ENCODE results near the gene ENO2.
"Not testable (repeated sequence)": the region's sequence is repeated elsewhere in the genome, so short reads cannot be mapped to it uniquely, and the experiment has no call there.

ENO2 gene

GRCh38 chr12:6886206-6886999 is 28.0 kb upstream of the ENO2 start:
- not testable (repeated sequence) for DNase-seq (ENCODE audit: low spot score)

DNA sequence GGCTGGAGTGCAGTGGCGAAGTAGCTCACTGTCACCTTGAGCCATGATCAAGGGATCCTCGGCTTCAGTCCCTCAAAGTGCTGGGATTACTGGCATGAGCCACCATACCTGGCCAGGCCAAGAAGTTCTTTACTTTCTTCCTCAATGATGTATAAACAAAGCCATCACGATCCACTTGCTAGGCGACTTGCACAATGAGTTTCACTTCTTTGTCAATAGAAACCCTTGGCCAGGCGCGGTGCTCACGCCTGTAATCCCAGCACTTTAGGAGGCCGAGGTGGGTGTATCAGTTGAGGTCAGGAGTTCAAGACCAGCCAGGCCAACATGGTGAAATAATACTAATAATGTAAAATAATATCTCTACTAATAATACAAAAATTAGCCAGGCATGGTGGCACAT is 26.9 kb upstream of the ENO2 start:
- DNase-seq (ENCODE audit: low spot score), result no peak

GRCh38 chr12:6888360-6888759 is 26.0 kb upstream of the ENO2 start:
- no peak for DNase-seq (ENCODE audit: low spot score)

- DNase-seq (ENCODE audit: low spot score), result not testable (repeated sequence)
Observed at GRCh38 chr12:6888794-6889193, 25.6 kb upstream of the ENO2 start.

DNA sequence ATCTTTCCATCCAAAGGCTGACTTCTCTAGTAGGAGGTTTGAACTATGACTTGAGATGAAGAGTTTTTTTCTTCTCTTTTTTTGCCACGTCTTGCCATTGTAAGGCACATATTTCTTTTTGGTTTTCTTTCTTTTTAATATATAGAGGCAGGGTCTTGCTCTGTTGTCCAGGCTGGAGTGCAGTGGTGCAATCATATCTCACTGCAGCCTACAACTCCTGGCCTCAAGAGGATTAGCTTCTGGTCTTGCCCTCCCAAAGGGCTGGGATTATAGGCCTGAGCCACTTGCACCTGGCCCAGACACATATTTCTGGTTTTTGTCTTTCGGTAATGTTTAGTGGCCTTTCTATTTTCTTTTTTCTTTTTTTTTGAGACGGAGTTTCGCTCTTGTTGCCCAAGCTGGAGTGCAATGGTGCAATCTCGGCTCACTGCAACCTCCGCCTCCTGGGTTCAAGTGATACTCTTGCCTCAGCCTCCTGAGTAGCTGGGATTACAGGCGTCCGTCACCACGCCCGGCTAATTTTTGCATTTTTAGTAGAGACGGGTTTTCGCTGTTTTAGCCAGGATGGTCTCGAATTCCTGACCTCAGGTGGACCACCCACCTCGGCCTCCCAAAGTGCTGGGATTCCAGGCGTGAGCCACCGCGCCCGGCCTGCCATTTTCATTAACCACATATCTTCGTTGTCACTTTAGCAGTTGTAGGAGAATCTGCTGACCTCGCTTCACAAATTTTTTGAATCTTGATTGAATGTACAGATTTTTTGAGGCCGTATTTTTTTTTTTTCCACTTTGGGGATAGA is 24.4 kb upstream of the ENO2 start:
- DNase-seq (ENCODE audit: low spot score), result not testable (repeated sequence)

GRCh38 chr12:6890789-6891645 is 23.4 kb upstream of the ENO2 start:
- DNase-seq (ENCODE audit: low spot score), result peak; percentile 99

DNA sequence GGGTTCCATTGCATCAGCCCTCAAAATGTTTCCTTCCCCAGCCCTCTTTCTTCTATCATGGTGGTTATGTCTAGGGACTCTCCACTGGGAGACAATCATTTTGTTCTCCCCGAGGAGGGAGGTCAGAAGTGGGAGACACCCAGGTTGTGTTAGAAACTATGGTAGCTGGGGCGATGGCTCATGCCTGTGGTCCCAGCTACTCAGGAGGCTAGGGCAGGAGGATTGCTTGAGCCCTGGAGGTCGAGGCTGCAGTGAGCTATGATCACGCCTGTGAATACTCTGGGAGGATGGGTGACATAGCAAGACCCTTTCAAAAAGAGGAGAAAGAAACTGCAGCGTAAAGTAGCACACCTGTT is 22.8 kb upstream of the ENO2 start:
- DNase-seq (ENCODE audit: low spot score), result no peak

DNA sequence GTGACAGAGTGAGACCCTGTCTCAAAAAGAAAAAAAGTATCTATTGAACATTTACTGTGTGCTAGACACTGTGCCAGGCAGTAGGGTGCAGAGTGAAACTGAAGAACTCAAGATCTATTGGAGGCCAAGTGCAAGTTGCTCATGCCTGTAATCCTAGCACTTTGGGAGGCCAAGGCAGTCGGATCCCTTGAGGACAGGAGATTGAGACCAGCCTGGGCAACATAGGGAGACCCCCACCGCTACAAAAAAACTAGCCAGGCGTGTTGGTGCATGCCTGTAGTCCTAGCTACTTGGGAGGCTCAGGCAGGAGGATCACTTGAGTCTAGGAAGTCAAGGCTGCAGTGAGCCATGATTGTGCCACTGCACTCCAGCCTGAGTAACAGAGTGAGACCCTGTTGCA is 21.7 kb upstream of the ENO2 start:
- DNase-seq (ENCODE audit: low spot score), result not testable (repeated sequence)

- DNase-seq (ENCODE audit: low spot score), result no peak
Observed at GRCh38 chr12:6894321-6894720, 20.1 kb upstream of the ENO2 start.

GRCh38 chr12:6896846-6897435 is 17.4 kb upstream of the ENO2 start:
- DNase-seq (ENCODE audit: low spot score), result no peak

- no peak for DNase-seq (ENCODE audit: low spot score)
Observed at GRCh38 chr12:6899427-6899826, 15.0 kb upstream of the ENO2 start.

DNA sequence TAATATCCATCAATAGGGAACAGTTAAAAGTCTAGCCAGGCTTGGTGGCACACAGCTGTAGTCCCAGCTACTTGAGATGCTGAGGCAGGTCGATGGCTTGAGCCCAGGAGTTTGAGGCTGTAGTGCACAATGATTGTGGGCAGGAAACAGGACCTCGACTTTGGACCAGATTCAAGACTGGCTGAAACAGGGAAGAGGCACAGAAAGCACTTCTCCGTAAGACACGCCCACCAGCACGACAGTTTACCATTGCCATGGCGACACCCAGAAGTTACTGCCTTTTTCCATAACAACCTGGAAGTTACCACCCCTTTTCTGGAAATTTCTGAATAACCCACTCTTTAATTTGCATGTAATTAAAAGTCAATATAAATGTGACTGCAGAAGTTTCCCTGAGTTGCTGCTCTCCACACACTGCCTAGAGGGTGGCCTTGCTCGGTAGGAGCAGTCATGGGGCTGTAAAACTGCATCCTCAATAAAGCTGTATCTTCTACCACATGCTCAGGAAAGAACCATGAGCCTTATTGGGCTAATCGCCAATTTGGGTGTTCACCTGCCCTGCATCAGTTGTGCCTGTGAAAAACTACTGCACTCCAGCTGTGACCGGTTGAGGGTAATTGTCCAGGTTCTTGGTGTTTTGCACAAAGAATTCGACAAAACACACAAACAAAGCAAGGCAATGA is 14.4 kb upstream of the ENO2 start:
- DNase-seq (ENCODE audit: low spot score), result no peak

DNA sequence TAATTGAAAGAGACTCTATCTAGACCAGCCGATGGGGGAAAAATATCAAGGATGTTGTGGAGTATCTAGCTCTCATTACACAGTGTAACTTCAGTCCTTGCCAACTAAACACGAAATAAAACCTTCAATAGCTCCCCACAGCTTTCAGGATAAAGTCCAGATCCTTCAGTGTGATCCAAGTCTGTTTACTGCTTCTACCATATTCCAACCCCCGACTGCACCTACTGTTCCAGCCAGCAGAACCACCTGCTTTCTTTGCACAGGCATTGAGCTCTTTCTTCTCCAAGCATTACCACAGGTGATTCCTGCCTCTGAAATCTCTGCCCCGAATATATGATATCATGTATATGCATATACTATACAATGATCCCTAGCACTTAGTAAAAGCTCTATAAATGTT is 11.9 kb upstream of the ENO2 start:
- DNase-seq (ENCODE audit: low spot score), result no peak

GRCh38 chr12:6903722-6904121 is 10.7 kb upstream of the ENO2 start:
- no peak for DNase-seq (ENCODE audit: low spot score)

DNA sequence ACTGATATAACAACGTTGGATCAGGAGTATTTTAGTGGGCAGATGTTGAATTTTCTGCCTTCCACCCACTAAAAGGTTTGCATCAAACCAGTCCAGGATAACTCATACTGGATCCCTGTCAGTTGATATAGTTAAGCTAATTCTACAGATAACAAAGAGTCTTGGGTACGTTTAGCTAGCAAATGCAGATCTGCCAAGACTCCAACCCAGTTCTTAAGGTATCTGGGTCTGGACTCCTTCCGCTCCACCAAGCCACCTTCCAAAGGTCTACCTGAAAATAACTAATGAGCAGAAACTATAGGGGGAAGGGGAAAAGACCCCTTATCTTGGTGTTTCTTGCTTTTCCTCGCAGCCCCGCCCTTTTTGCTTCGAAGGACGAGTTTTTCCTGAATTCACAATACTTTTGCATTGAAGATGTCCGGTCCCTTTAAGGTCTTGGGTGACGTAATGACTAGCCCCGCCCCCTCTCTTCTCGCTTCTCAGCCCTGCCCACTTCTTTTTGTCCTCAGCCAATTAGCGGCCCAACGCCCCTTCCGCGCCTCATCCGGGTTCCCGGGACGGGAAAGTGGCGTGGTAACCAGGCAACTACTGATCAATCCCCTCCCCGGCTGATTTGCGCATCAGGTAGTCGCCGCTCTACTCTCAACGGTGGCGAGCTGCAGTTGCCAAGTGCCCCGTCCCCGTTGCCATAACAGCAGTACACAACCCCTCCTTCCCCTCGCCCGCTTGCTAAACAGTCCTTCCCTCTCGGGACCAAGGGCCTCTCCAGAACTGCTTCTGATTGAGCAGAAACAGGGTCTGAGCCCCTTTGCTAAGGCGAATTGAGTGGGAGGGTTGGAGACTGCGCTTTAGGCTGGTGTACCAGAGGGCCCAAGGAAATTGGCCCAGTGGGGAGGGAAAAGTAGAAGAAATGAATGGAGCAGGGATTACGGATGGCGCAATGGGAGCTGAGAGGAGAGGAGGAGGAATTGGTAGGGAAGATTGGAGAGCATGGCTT is 9.8 kb upstream of the ENO2 start, which contains the start of gene LRRC23:
TSS of gene LRRC23 (plus strand) at position 543 of the 997 bp plus-strand sequence. CDS start 812 bp downstream, outside the sequence.
- DNase-seq (ENCODE audit: low spot score), result peak; percentile 96

DNA sequence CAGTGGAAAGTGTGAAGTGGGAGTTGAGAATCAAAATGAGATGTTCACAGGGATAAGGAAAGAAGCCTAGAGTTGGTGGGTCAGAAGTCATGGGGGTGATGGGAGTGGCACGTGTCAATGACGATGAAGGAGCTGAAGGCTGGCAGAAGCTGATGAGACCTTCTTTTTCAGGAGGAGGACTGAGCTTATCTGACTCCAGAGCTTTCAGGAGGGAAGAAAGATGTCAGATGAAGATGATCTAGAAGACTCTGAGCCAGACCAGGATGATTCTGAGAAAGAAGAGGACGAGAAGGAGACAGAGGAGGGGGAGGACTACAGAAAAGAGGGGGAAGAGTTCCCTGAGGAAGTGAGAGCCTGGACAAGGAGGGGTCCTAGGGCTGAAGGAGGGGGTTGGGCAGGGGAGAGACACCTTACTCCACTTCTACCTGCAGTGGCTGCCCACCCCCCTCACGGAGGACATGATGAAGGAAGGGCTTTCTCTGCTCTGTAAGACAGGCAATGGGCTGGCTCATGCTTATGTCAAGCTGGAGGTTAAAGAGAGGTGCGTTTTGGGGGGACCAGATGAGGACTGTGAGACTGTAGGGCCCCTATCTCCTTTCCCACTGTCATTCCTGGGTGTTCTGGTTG is 8.9 kb upstream of the ENO2 start:
- DNase-seq (ENCODE audit: low spot score), result no peak

- not testable (repeated sequence) for DNase-seq (ENCODE audit: low spot score)
Observed at GRCh38 chr12:6908141-6908540, 6.2 kb upstream of the ENO2 start.

- DNase-seq (ENCODE audit: low spot score), result no peak
Observed at GRCh38 chr12:6909421-6910145, 4.8 kb upstream of the ENO2 start.

Measured in AG20443 (cell line).